Adrenal gland (tissue), 5 donors: ENCODE results near the gene TELO2.

Source experiments
- CTCF ChIP-seq, 6 experiments: fragments of 450-650 bp in 4 of 6; fragments of 200-600 bp in 2 of 6; sonication (generic) in 1 of 6; IDR thresholded peaks; 1 replicate in 5 of 6; 2 replicates in 1 of 6; pipeline versions ENCODE4 v1.5.1 to v1.8.0; 2016 to 2021; ENCODE audit warnings: antibody characterized with exemption in 6 of 6, mild to moderate bottlenecking in 2 of 6, moderate library complexity in 1 of 6
- POLR2A ChIP-seq, 2 donors: fragments of 450-650 bp; IDR thresholded peaks; one replicate each; pipeline ENCODE4 v1.6.1; 2017; ENCODE audit warnings: antibody characterized with exemption in 2 of 2, mild to moderate bottlenecking in 2 of 2, moderate library complexity in 1 of 2
- donor health status: DM: no; HTN: no; CAD: no.

- TF ChIP-seq CTCF (IDR thresholded peaks at IDR 0.05) (no peak), POLR2A (IDR thresholded peaks at IDR 0.05) (no peak)
These were observed 9.2 kb downstream of the TELO2 start for GRCh38 chr16:1502092-1503004.
